H1 (cell line): ENCODE measurements around the gene SH2D7. TPM values are rescaled to one million over a fixed set of nuclear protein-coding genes. Genes with fewer than 3 reads are reported as not detected.

ENCODE experiments used
- CTCF ChIA-PET: fragments of 300-600 bp; sonication (Branson Sonifier 250); formaldehyde crosslinking; loops from one replicate; lab custom pipeline; 2021; ENCODE audit not compliant: partially characterized antibody; lab: Charles Lee
- POLR2A ChIA-PET: fragments of 300-600 bp; sonication (Branson Sonifier 250); formaldehyde crosslinking; loops from one replicate; lab custom pipeline; 2021; ENCODE audit warnings: inconsistent platforms; ENCODE audit not compliant: partially characterized antibody; lab: Charles Lee
- DNase-seq, 2 experiments: peaks; one replicate each; pipeline versions ENCODE4 v3.0.0 to v3.0.0-alpha.2; 2010 to 2022; ENCODE audit warnings: low spot score in 2 of 2, low read depth in 1 of 2, mixed read lengths in 1 of 2
- FAIRE-seq: peaks from 2 replicates; lab custom pipeline; 2011; peaks lifted over from hg19 to GRCh38; lab: Jason Lieb, UNC
- H2AFZ ChIP-seq: 2 replicates; pipeline ENCODE4 v1.8.1; 2012; ENCODE audit warnings: low read length, inconsistent platforms
- H2AK5ac ChIP-seq: 2 replicates; pipeline ENCODE4 v1.6.1; 2013; ENCODE audit warnings: low read depth, low read length
- H2BK120ac ChIP-seq: replicated peaks from 2 replicates; pipeline ENCODE3; 2013; ENCODE audit warnings: low read depth, low read length, inconsistent platforms
- H2BK12ac ChIP-seq: 2 replicates; pipeline ENCODE4 v1.6.1; 2013; ENCODE audit warnings: low read depth, low read length
- H2BK15ac ChIP-seq: 2 replicates; pipeline ENCODE4 v1.6.1; 2013; ENCODE audit warnings: low read length
- H2BK20ac ChIP-seq: 2 replicates; pipeline ENCODE4 v1.6.1; 2013; ENCODE audit warnings: low read length
- H2BK5ac ChIP-seq: 2 replicates; pipeline ENCODE4 v1.6.1; 2013; ENCODE audit warnings: low read depth, low read length
- H3K14ac ChIP-seq: 2 replicates; pipeline ENCODE4 v1.6.1; 2013; ENCODE audit warnings: inconsistent platforms; ENCODE audit not compliant: insufficient read length
- H3K18ac ChIP-seq: 2 replicates; pipeline ENCODE4 v1.6.1; 2013; ENCODE audit warnings: low read length; ENCODE audit errors: extremely low read depth
- H3K23ac ChIP-seq: 2 replicates; pipeline ENCODE4 v1.6.1; 2013; ENCODE audit warnings: inconsistent platforms; ENCODE audit not compliant: insufficient read length
- H3K23me2 ChIP-seq: 2 replicates; pipeline ENCODE4 v1.6.1; 2013; ENCODE audit warnings: low read depth, low read length
- H3K27ac ChIP-seq: 2 replicates; pipeline ENCODE4 v1.6.1; 2011; ENCODE audit warnings: low read depth, low read length, inconsistent platforms
- H3K27me3 ChIP-seq, 4 experiments: replicated peaks in 1 of 4; 1 replicate in 1 of 4; 2 replicates in 3 of 4; pipeline versions ENCODE4 v1.6.1 to v1.8.1; 2011 to 2013; ENCODE audit warnings: low read length in 3 of 4, mild to moderate bottlenecking in 3 of 4, inconsistent platforms in 2 of 4, mixed read lengths in 2 of 4, moderate library complexity in 1 of 4; ENCODE audit not compliant: control insufficient read depth in 3 of 4, insufficient read depth in 3 of 4; ENCODE audit errors: extremely low read depth in 1 of 4
- H3K36me3 ChIP-seq, 4 experiments: 2 replicates each; pipeline versions ENCODE4 v1.6.1 to v1.8.1; 2011 to 2013; ENCODE audit warnings: mild to moderate bottlenecking in 4 of 4, low read length in 3 of 4, moderate library complexity in 2 of 4, control low read depth in 1 of 4, inconsistent platforms in 1 of 4; ENCODE audit not compliant: insufficient read depth in 4 of 4, control insufficient read depth in 2 of 4
- H3K4ac ChIP-seq: replicated peaks from 2 replicates; pipeline ENCODE3; 2013; ENCODE audit warnings: low read length, low read depth, mixed read lengths, inconsistent platforms; ENCODE audit not compliant: insufficient read length
- H3K4me1 ChIP-seq, 4 experiments: replicated peaks in 1 of 4; 1 replicate in 1 of 4; 2 replicates in 3 of 4; pipeline versions ENCODE4 v1.6.1 to v1.8.1; 2011 to 2013; ENCODE audit warnings: low read length in 3 of 4, inconsistent platforms in 2 of 4, mixed read lengths in 1 of 4; ENCODE audit not compliant: insufficient read depth in 4 of 4, control insufficient read depth in 3 of 4
- H3K4me2 ChIP-seq, 2 experiments: 2 replicates each; pipeline versions ENCODE4 v1.6.1 to v1.8.1; 2011 to 2013; ENCODE audit warnings: low read depth in 2 of 2, low read length in 2 of 2, control low read depth in 1 of 2, inconsistent platforms in 1 of 2, mild to moderate bottlenecking in 1 of 2; ENCODE audit not compliant: insufficient read depth in 1 of 2
- H3K4me3 ChIP-seq, 4 experiments: fragments of 200-600, 300-600 bp in 1 of 4; sonication (generic), shearing (Covaris generic), sonication (Bioruptor Twin) in 1 of 4; 2 replicates each; pipeline versions ENCODE4 v1.5.1 to v1.8.1; 2011 to 2016; ENCODE audit warnings: low read length in 4 of 4, low read depth in 3 of 4, control low read depth in 2 of 4, inconsistent platforms in 2 of 4, mild to moderate bottlenecking in 2 of 4, mixed read lengths in 1 of 4, moderate library complexity in 1 of 4; ENCODE audit not compliant: insufficient read depth in 2 of 4; ENCODE audit errors: extremely low read depth in 1 of 4
- H3K56ac ChIP-seq: replicated peaks from 2 replicates; pipeline ENCODE3; 2013; ENCODE audit warnings: low read depth, mild to moderate bottlenecking, mixed read lengths, low read length, inconsistent platforms; ENCODE audit not compliant: insufficient read length
- H3K79me1 ChIP-seq: 2 replicates; pipeline ENCODE4 v1.6.1; 2013; ENCODE audit warnings: low read depth, low read length, control low read depth
- H3K79me2 ChIP-seq, 2 experiments: 2 replicates each; pipeline versions ENCODE4 v1.6.1 to v1.8.1; 2012 to 2013; ENCODE audit warnings: low read length in 2 of 2, mild to moderate bottlenecking in 2 of 2, inconsistent platforms in 1 of 2; ENCODE audit not compliant: insufficient read depth in 2 of 2, control insufficient read depth in 1 of 2
- H3K9ac ChIP-seq, 4 experiments: replicated peaks in 1 of 4; 1 replicate in 1 of 4; 2 replicates in 3 of 4; pipeline versions ENCODE4 v1.6.1 to v1.8.1; 2011 to 2013; ENCODE audit warnings: low read depth in 3 of 4, low read length in 3 of 4, control low read depth in 2 of 4, mild to moderate bottlenecking in 2 of 4, moderate library complexity in 2 of 4, inconsistent platforms in 1 of 4; ENCODE audit errors: extremely low read depth in 1 of 4
- H3K9me3 ChIP-seq, 2 experiments: 2 replicates each; pipeline versions ENCODE4 v1.6.1 to v1.8.1; 2012 to 2013; ENCODE audit warnings: mild to moderate bottlenecking in 2 of 2, moderate library complexity in 2 of 2, control low read depth in 1 of 2, inconsistent platforms in 1 of 2, low read depth in 1 of 2, low read length in 1 of 2, mixed read lengths in 1 of 2; ENCODE audit not compliant: insufficient read depth in 2 of 2
- H4K20me1 ChIP-seq, 2 experiments: replicated peaks in 1 of 2; 2 replicates each; pipeline versions ENCODE3 to v1.8.1; 2011 to 2013; ENCODE audit warnings: inconsistent platforms in 2 of 2, low read length in 2 of 2, mild to moderate bottlenecking in 1 of 2; ENCODE audit not compliant: insufficient read depth in 2 of 2, control insufficient read depth in 1 of 2
- H4K5ac ChIP-seq: 2 replicates; pipeline ENCODE4 v1.6.1; 2013; ENCODE audit warnings: low read length, low read depth, mixed read lengths, inconsistent platforms; ENCODE audit not compliant: insufficient read length
- H4K8ac ChIP-seq: 2 replicates; pipeline ENCODE4 v1.8.0; 2013; ENCODE audit warnings: mild to moderate bottlenecking, moderate library complexity, low read length, inconsistent platforms; ENCODE audit not compliant: insufficient read depth; ENCODE audit errors: extremely low read depth
- H4K91ac ChIP-seq: replicated peaks from 2 replicates; pipeline ENCODE3; 2013; ENCODE audit warnings: low read length, mixed read lengths, inconsistent platforms; ENCODE audit not compliant: insufficient read length
- BCL11A ChIP-seq, 2 experiments: IDR thresholded peaks; one replicate each; pipeline ENCODE4 v1.6.1; 2011; ENCODE audit warnings: low read depth in 2 of 2, low read length in 2 of 2, mild to moderate bottlenecking in 2 of 2
- CBX5 ChIP-seq: fragments of 300-800, 300-1000 bp; sonication (generic); IDR thresholded peaks from 2 replicates; pipeline ENCODE4 v1.7.1; 2016; ENCODE audit warnings: antibody characterized with exemption, low read length, low read depth
- CBX8 ChIP-seq: fragments of 300-800, 300-1000 bp; sonication (generic); IDR thresholded peaks from 2 replicates; pipeline ENCODE4 v1.7.1; 2016; ENCODE audit warnings: low read depth, low read length, borderline replicate concordance
- CEBPB ChIP-seq: IDR thresholded peaks from 2 replicates; pipeline ENCODE4 v1.6.1; 2012; ENCODE audit warnings: low read depth, low read length
- EZH2 ChIP-seq: fragments of 200-600 bp; sonication (generic); IDR thresholded peaks from 2 replicates; pipeline ENCODE4 v1.7.1; 2012; ENCODE audit warnings: low read depth, mild to moderate bottlenecking, moderate library complexity, low read length, inconsistent platforms; ENCODE audit not compliant: severe bottlenecking
- FOSL1 ChIP-seq: IDR thresholded peaks from 2 replicates; pipeline ENCODE4 v1.6.1; 2011; ENCODE audit warnings: mild to moderate bottlenecking, low read depth, low read length, moderate library complexity; ENCODE audit not compliant: insufficient read depth
- HDAC6 ChIP-seq: IDR thresholded peaks from one replicate; pipeline ENCODE4 v1.7.1; 2012; ENCODE audit warnings: low read depth, mild to moderate bottlenecking, inconsistent platforms, low read length, moderate library complexity
- KDM1A ChIP-seq: fragments of 200-600, 300-600 bp; sonication (generic); IDR thresholded peaks from 2 replicates; pipeline ENCODE4 v1.7.1; 2016; ENCODE audit warnings: mild to moderate bottlenecking, low read length, borderline replicate concordance
- KDM4A ChIP-seq: IDR thresholded peaks from one replicate; pipeline ENCODE4 v1.7.1; 2012; ENCODE audit warnings: low read depth, mild to moderate bottlenecking, moderate library complexity, low read length, inconsistent platforms; ENCODE audit not compliant: severe bottlenecking
- MAFK ChIP-seq: IDR thresholded peaks from 2 replicates; pipeline ENCODE4 v1.6.1; 2012; ENCODE audit warnings: low read depth, mild to moderate bottlenecking, improper control_type of control experiment, low read length
- NRF1 ChIP-seq: IDR thresholded peaks from 2 replicates; pipeline ENCODE4 v1.6.1; 2011; ENCODE audit warnings: mild to moderate bottlenecking, low read depth, low read length, improper control_type of control experiment
- RBBP5 ChIP-seq: IDR thresholded peaks from 2 replicates; pipeline ENCODE4 v1.7.1; 2012; ENCODE audit warnings: low read depth, mild to moderate bottlenecking, inconsistent platforms, low read length, moderate library complexity, borderline replicate concordance
- SIRT6 ChIP-seq: IDR thresholded peaks from one replicate; pipeline ENCODE4 v1.7.1; 2012; ENCODE audit warnings: low read length, inconsistent platforms
- SRF ChIP-seq: IDR thresholded peaks from 2 replicates; pipeline ENCODE4 v1.6.1; 2011; ENCODE audit warnings: mild to moderate bottlenecking, low read depth, low read length, moderate library complexity
- whole genome bisulfite sequencing, 2 experiments: shearing (Covaris generic) in 1 of 2; methylation state at CpG; one replicate each; pipeline versions ENCODE4 v1.1.6 to v1.1.7; 2013 to 2015; ENCODE audit warnings: low lambda C conversion rate in 2 of 2, mixed read lengths in 2 of 2, inconsistent platforms in 1 of 2, low coverage in 1 of 2, missing lambda C conversion rate in 1 of 2; ENCODE audit not compliant: insufficient replicate concordance in 2 of 2, insufficient coverage in 1 of 2, insufficient read length in 1 of 2; ENCODE audit errors: extremely low coverage in 1 of 2, missing lambda C conversion rate in 1 of 2; 5-methylcytosine and 5-hydroxymethylcytosine counted together
- polyA plus RNA-seq, 7 experiments: library from polyadenylated mRNA; depleted of rRNA in 3 of 7; stranded (reverse) in 5 of 7; unstranded in 2 of 7; fragments of >200 nt in 5 of 7; fragments of 200-250 nt in 2 of 7; gene quantifications; 1 replicate in 5 of 7; 2 replicates in 1 of 7; 4 replicates in 1 of 7; pipeline versions ENCODE4 v1.2.1 to v1.2.3, GENCODE V29; 2011 to 2013; ENCODE audit warnings: missing spikeins in 2 of 7, mixed read lengths in 2 of 7
- total RNA-seq: library from RNA; stranded (reverse); fragmentation: NEBNext Ultra II Directional; extraction: Animal tissue kit (Norgen Biotek cat#: 25700); gene quantifications from 2 replicates; pipeline ENCODE4 v1.2.1, GENCODE V29; 2021

The SH2D7 gene
- total and polyA plus RNA-seq, 2 of the 8 experiments (the other 6 are each of a cell fraction or from before 2014, with no cell fraction given): not detected

DNA sequence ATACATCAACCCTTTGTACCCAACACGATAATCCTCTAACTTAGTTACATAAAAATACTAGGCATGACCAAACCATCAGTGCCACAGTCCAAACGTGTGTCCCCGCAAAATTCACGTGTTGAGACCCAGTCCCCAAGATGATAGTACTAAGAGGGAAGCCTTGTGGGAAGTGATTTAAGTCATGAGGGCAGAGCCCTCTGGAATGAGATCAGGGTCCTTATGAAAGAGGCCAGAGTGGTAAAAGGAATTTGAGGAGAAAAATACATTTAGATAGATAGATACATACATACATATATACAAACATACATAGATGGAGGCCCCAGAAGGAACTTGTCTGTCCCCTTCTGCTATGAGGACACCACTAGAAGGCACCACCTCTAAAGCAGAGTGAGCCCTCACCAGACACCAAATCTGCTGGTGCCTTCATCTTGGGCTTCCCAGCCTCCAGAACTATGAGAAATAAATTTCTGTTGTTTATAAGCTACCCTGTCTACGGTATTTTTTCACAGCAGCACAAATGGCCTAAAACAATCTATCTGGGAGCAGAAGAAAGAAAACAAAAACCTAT, 22.8 kb upstream of the SH2D7 start:
- H2BK12ac ChIP-seq: no peak overlapping the region
- H3K23ac ChIP-seq: no peak overlapping the region
- H4K8ac ChIP-seq: no peak overlapping the region
- peaks cover 9 to 35% (median 21%) of the 10 kb centered on the region in 4 experiments for H3K4me1 ChIP-seq
- no peak overlapping the region for H3K9ac ChIP-seq
- peaks cover 0 to 9% of the 10 kb centered on the region in 2 experiments for H4K20me1 ChIP-seq
- no peaks in the 10 kb centered on the region; a peak in 1 of 7 replicates for H3K27me3 ChIP-seq
- no peak overlapping the region for H2AK5ac ChIP-seq
- no peak overlapping the region for H3K56ac ChIP-seq
- H3K79me2 ChIP-seq: peaks cover 3 to 46% of the 10 kb centered on the region in 2 experiments; a peak in 3 of 4 replicates
- H3K18ac ChIP-seq: no peak overlapping the region
- no peak overlapping the region for H2AFZ ChIP-seq
- H2BK15ac ChIP-seq: no peak overlapping the region
- WGBS, 2 experiments: 87% methylated on average over 5 of the region's 5 CpGs; no CpG with 5 or more reads in 1 of the 2 experiments
- no peaks in the 10 kb centered on the region; the same call in 1 of the 2 replicates for H3K23me2 ChIP-seq
- H2BK120ac ChIP-seq: no peak overlapping the region
- no peak overlapping the region for H3K14ac ChIP-seq
- FAIRE-seq: no peak
- no peak overlapping the region for H4K5ac ChIP-seq
- peaks cover 10% of the 10 kb centered on the region for H3K79me1 ChIP-seq
- H3K4ac ChIP-seq: no peak overlapping the region
- no peak overlapping the region for H2BK5ac ChIP-seq
- POLR2A ChIA-PET: interaction anchor here (1.2 kb wide), 2 partner anchors 10 to 16 kb away, joined by 3 read pairs; no protein-coding TSS in a partner anchor
- no peaks in the 10 kb centered on the region for H3K9me3 ChIP-seq
- no peaks in the 10 kb centered on the region for H3K36me3 ChIP-seq
- CTCF ChIA-PET: interaction anchor here (0.8 to 2.6 kb wide), 13 partner anchors 10 to 126 kb away, joined by 3 to 11 read pairs (median 4); no protein-coding TSS in a partner anchor
- no peak overlapping the region for H3K27ac ChIP-seq
- no peak overlapping the region for H3K4me3 ChIP-seq
- no peak overlapping the region for H2BK20ac ChIP-seq
- no peak overlapping the region for H4K91ac ChIP-seq
- H3K4me2 ChIP-seq: 0 out of 4 replicates have a peak overlapping the region, but pooled peaks of 1 of the 2 experiments have one; percentile 32
- no peak for DNase-seq
- TF ChIP-seq RBBP5: no peak
- no peak for TF ChIP-seq SIRT6
- TF ChIP-seq SRF: no peak
- TF ChIP-seq CEBPB: no peak
- TF ChIP-seq MAFK: no peak
- no peak for TF ChIP-seq HDAC6
- no peak for TF ChIP-seq FOSL1
- TF ChIP-seq KDM4A: no peak
- TF ChIP-seq NRF1: no peak
- no peak for TF ChIP-seq BCL11A (IDR thresholded peaks at IDR 0.05; ENCODE audit: low read depth in 2 of 2, low read length in 2 of 2)
- TF ChIP-seq CBX5: no peak
- TF ChIP-seq CBX8: no peak
- no peak for TF ChIP-seq KDM1A
- TF ChIP-seq EZH2: no peak
